SHP77 (cell line): ENCODE data around the gene SDR39U1.

Source experiments
- DNase-seq, 2 experiments: peaks; one replicate each; lab custom pipeline; 2025; lab: John Stamatoyannopoulos, UW

Gene SDR39U1

GRCh38 chr14:24390701-24391468, 51.7 kb downstream of the SDR39U1 start:
- DNase-seq, result no peak
